Endothelial cell (in vitro differentiated cells): ENCODE measurements around the gene AP3S1. TPM values are rescaled to one million over a fixed set of nuclear protein-coding genes. Genes with fewer than 3 reads are reported as not detected.
"Not testable (repeated sequence)": the region's sequence is repeated elsewhere in the genome, so short reads cannot be mapped to it uniquely, and the experiment has no call there.

Source experiments
- DNase-seq: peaks from one replicate; pipeline ENCODE4 v3.0.0; 2021; ENCODE audit warnings: low spot score
- H3K27ac Mint-ChIP-seq: one replicate; pipeline ENCODE4 v1.8.0; 2021; ENCODE audit warnings: mixed read lengths, inconsistent platforms; ENCODE audit not compliant: unreplicated experiment
- H3K27me3 Mint-ChIP-seq: one replicate; pipeline ENCODE4 v1.8.0; 2021; ENCODE audit warnings: mild to moderate bottlenecking, moderate library complexity, mixed read lengths, inconsistent platforms; ENCODE audit not compliant: unreplicated experiment
- H3K36me3 Mint-ChIP-seq: one replicate; pipeline ENCODE4 v1.8.0; 2021; ENCODE audit warnings: mild to moderate bottlenecking, low read depth, mixed read lengths, inconsistent platforms; ENCODE audit not compliant: unreplicated experiment
- H3K4me1 Mint-ChIP-seq: one replicate; pipeline ENCODE4 v1.8.0; 2021; ENCODE audit warnings: mild to moderate bottlenecking, mixed read lengths, inconsistent platforms; ENCODE audit not compliant: unreplicated experiment
- H3K4me3 Mint-ChIP-seq: one replicate; pipeline ENCODE4 v1.8.0; 2021; ENCODE audit warnings: mild to moderate bottlenecking, mixed read lengths, inconsistent platforms; ENCODE audit not compliant: unreplicated experiment
- H3K9me3 Mint-ChIP-seq: one replicate; pipeline ENCODE4 v1.8.0; 2021; ENCODE audit warnings: mixed read lengths, inconsistent platforms; ENCODE audit not compliant: unreplicated experiment
- CTCF ChIP-seq: fragments of 200-600 bp; sonication (generic); IDR thresholded peaks from one replicate; pipeline ENCODE4 v1.5.0; 2021; ENCODE audit warnings: antibody characterized with exemption; ENCODE audit not compliant: unreplicated experiment
- total RNA-seq: library from RNA; stranded (reverse); fragmentation: NEBNext Ultra II Directional; extraction: Animal tissue kit (Norgen Biotek cat#: 25700); gene quantifications from one replicate; pipeline ENCODE4 v1.2.1, GENCODE V29; 2021; ENCODE audit not compliant: unreplicated experiment

The AP3S1 gene
- total RNA-seq, 1 donor from 2014 or later = 118 TPM

- DNase-seq = no peak
- H3K36me3 Mint-ChIP-seq = no peaks in the 10 kb centered on the region
Measured at GRCh38 chr5:115801152-115801551, 40.6 kb upstream of the AP3S1 start.

GRCh38 chr5:115801984-115802383 is 39.8 kb upstream of the AP3S1 start:
- no peaks in the 10 kb centered on the region for H3K9me3 Mint-ChIP-seq
- TF ChIP-seq CTCF = no peak
- H3K27ac Mint-ChIP-seq = no peak overlapping the region
- no peaks in the 10 kb centered on the region for H3K27me3 Mint-ChIP-seq
- H3K4me1 Mint-ChIP-seq = peaks cover 1% of the 10 kb centered on the region
- H3K4me3 Mint-ChIP-seq = no peak overlapping the region
- no peaks in the 10 kb centered on the region for H3K36me3 Mint-ChIP-seq
- DNase-seq = no peak

More at GRCh38 chr5:115801152-115801551, 40.6 kb upstream of the AP3S1 start:
- Mint-ChIP-seq H3K27ac (no peak overlapping the region), H3K4me1 (no peaks in the 10 kb centered on the region), H3K9me3 (no peaks in the 10 kb centered on the region), H3K4me3 (no peak overlapping the region), H3K27me3 (no peaks in the 10 kb centered on the region)
- TF ChIP-seq CTCF = no peak

- Mint-ChIP-seq H3K9me3 (no peaks in the 10 kb centered on the region), H3K27me3 (no peaks in the 10 kb centered on the region), H3K4me3 (no peak overlapping the region), H3K4me1 (peaks cover 21% of the 10 kb centered on the region), H3K36me3 (no peaks in the 10 kb centered on the region), H3K27ac (no peak overlapping the region)
- TF ChIP-seq CTCF = no peak
- no peak for DNase-seq
Measured at GRCh38 chr5:115806986-115807653, 34.6 kb upstream of the AP3S1 start.

GRCh38 chr5:115807654-115808052 is 34.1 kb upstream of the AP3S1 start:
- Mint-ChIP-seq H3K27me3 (no peaks in the 10 kb centered on the region), H3K36me3 (no peaks in the 10 kb centered on the region), H3K4me1 (peaks cover 21% of the 10 kb centered on the region), H3K27ac (no peak overlapping the region), H3K9me3 (no peaks in the 10 kb centered on the region), H3K4me3 (no peak overlapping the region)
- TF ChIP-seq CTCF = no peak
- DNase-seq = no peak

- H3K4me1 Mint-ChIP-seq = peaks cover 21% of the 10 kb centered on the region
- not testable (repeated sequence) for H3K27me3 Mint-ChIP-seq, H3K36me3 Mint-ChIP-seq, DNase-seq, H3K27ac Mint-ChIP-seq, H3K9me3 Mint-ChIP-seq, H3K4me3 Mint-ChIP-seq
Measured at GRCh38 chr5:115808066-115808465, 33.7 kb upstream of the AP3S1 start.
